GM06990 (cell line): ENCODE results near the gene CCNJL.

Source experiments
- DNase-seq: peaks from one replicate; pipeline ENCODE4 v3.0.0-alpha.2; 2011; ENCODE audit not compliant: insufficient read length; ENCODE audit errors: extremely low read depth
- H3K27me3 ChIP-seq: replicated peaks from 2 replicates; pipeline ENCODE4 v1.6.0; 2011; ENCODE audit warnings: low read length; ENCODE audit not compliant: control insufficient read depth, insufficient read depth
- H3K36me3 ChIP-seq: 2 replicates; pipeline ENCODE4 v1.5.1; 2011; ENCODE audit warnings: low read length; ENCODE audit not compliant: control insufficient read depth, insufficient read depth
- H3K4me3 ChIP-seq: replicated peaks from 2 replicates; pipeline ENCODE4 v1.5.1; 2011; ENCODE audit warnings: low read depth, mild to moderate bottlenecking, control low read depth, low read length
- CTCF ChIP-seq: IDR thresholded peaks from 2 replicates; pipeline ENCODE4 v1.5.1; 2011; ENCODE audit warnings: low read length, control low read depth, mild to moderate bottlenecking, inconsistent platforms; ENCODE audit not compliant: insufficient read depth, poor library complexity, severe bottlenecking

CCNJL gene

GRCh38 chr5:160240350-160240749 is 72.0 kb downstream of the CCNJL start:
- H3K27me3 ChIP-seq: no peaks in the 10 kb centered on the region
- no peak overlapping the region for H3K4me3 ChIP-seq
- DNase-seq: no peak
- no peaks in the 10 kb centered on the region for H3K36me3 ChIP-seq
- TF ChIP-seq CTCF: no peak

DNA sequence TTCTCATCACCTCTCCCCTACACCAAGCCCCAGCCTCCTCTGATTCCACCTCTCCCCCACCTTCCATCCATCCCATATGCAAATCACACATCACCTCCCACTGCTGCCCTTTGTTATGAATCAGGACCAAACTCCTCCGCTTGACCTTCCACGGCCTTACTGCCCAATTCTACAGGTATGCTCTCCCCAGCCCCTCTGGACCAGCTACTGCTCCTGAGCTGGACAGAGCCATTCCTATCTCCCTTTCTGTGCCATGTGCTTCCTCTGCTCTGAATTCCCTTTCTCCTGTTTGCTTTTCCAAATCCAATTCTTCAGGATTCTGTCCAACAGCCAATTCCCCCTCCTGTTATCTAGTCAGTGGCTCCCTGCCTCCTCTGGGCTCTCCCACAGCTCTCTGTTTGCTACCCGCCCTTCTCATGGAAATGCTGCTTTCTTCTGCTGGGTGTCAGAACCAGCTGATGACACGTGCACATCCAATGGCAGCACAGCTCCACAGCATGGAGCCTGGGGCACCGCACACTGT is 74.7 kb downstream of the CCNJL start:
- DNase-seq: no peak
- H3K36me3 ChIP-seq: no peaks in the 10 kb centered on the region
- H3K27me3 ChIP-seq: no peaks in the 10 kb centered on the region
- TF ChIP-seq CTCF: no peak
- no peak overlapping the region for H3K4me3 ChIP-seq

DNA sequence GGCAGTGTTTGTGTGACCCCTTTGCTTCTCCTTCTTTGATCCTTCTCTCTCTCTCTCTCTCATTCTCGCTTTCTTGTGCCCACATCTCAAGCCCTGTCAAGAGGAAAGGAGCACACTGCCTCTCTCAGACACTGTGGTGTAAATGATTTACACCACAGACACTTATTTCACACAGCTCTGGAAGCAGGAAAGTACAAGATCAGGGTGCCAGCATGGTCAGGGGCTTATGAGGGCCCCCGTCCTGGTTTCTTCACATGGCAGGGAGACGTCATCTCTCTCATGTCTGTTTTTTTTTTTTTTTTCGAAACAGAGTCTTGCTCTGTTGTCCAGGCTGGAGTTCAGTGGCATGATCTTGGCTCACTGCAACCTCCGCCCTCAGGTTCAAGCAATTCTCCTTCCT is 76.6 kb downstream of the CCNJL start:
- Histone ChIP-seq H3K27me3 (no peaks in the 10 kb centered on the region), H3K36me3 (no peaks in the 10 kb centered on the region)
- TF ChIP-seq CTCF: no peak

DNA sequence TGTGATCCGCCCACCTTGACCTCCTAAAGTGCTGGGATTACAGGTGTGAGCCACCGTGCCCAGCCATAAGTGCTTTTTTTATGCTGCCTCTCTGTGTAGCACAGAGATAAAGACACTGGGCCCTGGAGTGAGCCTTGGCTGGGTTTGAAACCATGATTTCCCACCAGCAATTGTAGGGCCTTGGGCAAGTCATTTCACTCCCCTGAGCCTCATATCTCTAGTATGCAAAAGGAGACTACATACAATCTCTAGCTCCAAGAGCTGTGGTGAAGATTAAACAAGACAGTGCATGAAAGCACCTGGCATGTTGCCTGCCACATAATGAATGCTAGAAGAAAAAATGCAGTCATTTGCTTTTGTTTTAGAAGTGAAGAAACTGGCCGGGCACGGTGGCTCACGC is 79.1 kb downstream of the CCNJL start:
- no peaks in the 10 kb centered on the region for H3K27me3 ChIP-seq
- peak; percentile 31 for DNase-seq
- no peak overlapping the region for H3K4me3 ChIP-seq
- TF ChIP-seq CTCF: no peak
- no peaks in the 10 kb centered on the region for H3K36me3 ChIP-seq

More for the DNA sequence above, 76.6 kb downstream of the CCNJL start:
- H3K4me3 ChIP-seq: no peak overlapping the region
- no peak for DNase-seq

- no peak for DNase-seq
- H3K27me3 ChIP-seq: no peaks in the 10 kb centered on the region
- no peaks in the 10 kb centered on the region for H3K36me3 ChIP-seq
- TF ChIP-seq CTCF: no peak
- no peak overlapping the region for H3K4me3 ChIP-seq
Observed at GRCh38 chr5:160231783-160232342, 80.5 kb downstream of the CCNJL start.
